PFSK-1 (cell line): ENCODE measurements around the gene BAIAP2L1.

Source experiments
- FOXP2 ChIP-seq: optimal IDR thresholded peaks from 2 replicates; pipeline ENCODE3; 2011; ENCODE audit warnings: borderline replicate concordance, control low read depth, inconsistent platforms; ENCODE audit not compliant: insufficient read depth; ENCODE audit errors: extremely low read length, extremely low read depth
- POLR2AphosphoS5 ChIP-seq: IDR thresholded peaks from 2 replicates; pipeline ENCODE4 v1.6.1; 2012; ENCODE audit warnings: low read depth, mild to moderate bottlenecking, control low read depth, low read length, moderate library complexity
- SIN3A ChIP-seq: IDR thresholded peaks from 2 replicates; pipeline ENCODE4 v1.6.1; 2012; ENCODE audit warnings: mild to moderate bottlenecking, low read length, moderate library complexity, borderline replicate concordance; ENCODE audit not compliant: insufficient read depth
- TAF1 ChIP-seq: IDR thresholded peaks from 2 replicates; pipeline ENCODE4 v1.6.1; 2012; ENCODE audit warnings: low read length, control low read depth, borderline replicate concordance; ENCODE audit not compliant: insufficient read depth
- TF ChIP-seq, protein P1 (sequence below), 2 experiments: IDR thresholded peaks; 2 replicates each; pipeline versions ENCODE4 v1.6.1 to v1.8.0; 2011 to 2012; ENCODE audit warnings: low read depth in 2 of 2, low read length in 2 of 2, control low read depth in 1 of 2, inconsistent platforms in 1 of 2, mild to moderate bottlenecking in 1 of 2, moderate library complexity in 1 of 2; ENCODE audit not compliant: insufficient read depth in 1 of 2

Gene BAIAP2L1

DNA sequence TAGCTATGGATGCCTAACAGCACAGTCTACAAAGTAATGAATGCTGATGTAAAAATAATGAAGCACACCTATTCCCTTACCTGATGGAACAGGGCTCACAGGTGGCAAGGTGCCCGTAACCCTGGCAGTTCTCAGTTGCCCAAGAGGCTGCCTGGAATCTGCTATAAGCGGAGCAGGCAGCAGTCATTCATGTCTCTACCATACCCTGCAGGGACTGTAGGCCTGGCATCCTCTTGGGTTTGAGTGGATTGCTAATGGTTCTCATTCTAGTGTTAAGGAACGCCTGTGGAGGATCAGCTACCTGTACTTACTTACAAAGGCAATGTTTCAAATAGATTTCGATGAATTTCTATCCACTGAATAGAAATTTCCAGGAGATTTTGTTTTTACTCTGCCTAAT is 38.4 kb downstream of the BAIAP2L1 start:
- TF ChIP-seq, protein P1, sequence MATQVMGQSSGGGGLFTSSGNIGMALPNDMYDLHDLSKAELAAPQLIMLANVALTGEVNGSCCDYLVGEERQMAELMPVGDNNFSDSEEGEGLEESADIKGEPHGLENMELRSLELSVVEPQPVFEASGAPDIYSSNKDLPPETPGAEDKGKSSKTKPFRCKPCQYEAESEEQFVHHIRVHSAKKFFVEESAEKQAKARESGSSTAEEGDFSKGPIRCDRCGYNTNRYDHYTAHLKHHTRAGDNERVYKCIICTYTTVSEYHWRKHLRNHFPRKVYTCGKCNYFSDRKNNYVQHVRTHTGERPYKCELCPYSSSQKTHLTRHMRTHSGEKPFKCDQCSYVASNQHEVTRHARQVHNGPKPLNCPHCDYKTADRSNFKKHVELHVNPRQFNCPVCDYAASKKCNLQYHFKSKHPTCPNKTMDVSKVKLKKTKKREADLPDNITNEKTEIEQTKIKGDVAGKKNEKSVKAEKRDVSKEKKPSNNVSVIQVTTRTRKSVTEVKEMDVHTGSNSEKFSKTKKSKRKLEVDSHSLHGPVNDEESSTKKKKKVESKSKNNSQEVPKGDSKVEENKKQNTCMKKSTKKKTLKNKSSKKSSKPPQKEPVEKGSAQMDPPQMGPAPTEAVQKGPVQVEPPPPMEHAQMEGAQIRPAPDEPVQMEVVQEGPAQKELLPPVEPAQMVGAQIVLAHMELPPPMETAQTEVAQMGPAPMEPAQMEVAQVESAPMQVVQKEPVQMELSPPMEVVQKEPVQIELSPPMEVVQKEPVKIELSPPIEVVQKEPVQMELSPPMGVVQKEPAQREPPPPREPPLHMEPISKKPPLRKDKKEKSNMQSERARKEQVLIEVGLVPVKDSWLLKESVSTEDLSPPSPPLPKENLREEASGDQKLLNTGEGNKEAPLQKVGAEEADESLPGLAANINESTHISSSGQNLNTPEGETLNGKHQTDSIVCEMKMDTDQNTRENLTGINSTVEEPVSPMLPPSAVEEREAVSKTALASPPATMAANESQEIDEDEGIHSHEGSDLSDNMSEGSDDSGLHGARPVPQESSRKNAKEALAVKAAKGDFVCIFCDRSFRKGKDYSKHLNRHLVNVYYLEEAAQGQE (IDR thresholded peaks at IDR 0.05; ENCODE audit: insufficient read depth in 1 of 2, low read depth in 2 of 2, low read length in 2 of 2), result no peak
- TF ChIP-seq SIN3A, result no peak
- TF ChIP-seq FOXP2, result no peak
- no peak for TF ChIP-seq TAF1
- TF ChIP-seq POLR2AphosphoS5, result no peak

DNA sequence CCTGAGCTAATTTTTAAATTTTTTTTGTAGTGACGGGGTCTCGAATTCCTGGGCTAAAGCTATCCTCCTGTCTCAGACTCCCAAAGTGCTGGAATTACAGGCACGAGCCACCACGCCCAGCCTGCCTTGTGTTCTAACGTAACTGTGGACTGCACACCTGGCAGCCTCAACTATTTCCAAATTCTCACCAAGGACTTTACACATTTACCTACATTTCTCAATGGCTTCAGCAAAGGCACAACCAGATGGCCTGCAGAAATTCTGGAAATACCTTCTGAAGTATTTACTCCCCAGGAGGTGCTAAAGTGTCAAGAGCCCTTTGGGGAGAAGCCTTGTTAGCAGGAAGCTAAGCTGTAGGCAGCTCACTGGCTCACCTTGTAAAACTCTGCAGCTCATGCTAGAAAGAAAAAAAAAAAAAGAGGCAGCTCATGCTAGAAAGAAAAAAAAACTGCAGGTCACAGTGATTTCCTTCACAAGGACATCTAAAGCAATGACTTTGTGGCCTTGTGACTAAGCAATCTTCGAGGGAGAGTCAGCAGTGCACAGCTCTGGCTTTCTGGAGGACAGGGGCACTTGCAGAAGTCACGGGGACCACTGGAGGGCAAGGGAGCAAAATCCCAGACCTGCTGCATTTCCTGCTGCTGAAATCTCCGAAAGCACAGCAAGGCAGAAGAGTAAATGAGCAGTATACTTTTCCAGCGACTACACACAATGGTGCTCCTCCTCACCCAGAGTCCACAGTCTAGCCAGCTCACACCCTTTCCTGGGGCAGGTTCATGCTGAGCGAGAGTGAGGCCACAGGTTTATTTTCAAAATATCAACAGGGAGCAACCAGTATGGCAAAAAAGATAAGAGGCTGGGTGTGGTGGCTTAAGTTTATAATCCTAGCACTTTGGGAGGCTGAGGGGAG is 40.4 kb downstream of the BAIAP2L1 start:
- TF ChIP-seq, protein P1 (IDR thresholded peaks at IDR 0.05; ENCODE audit: insufficient read depth in 1 of 2, low read depth in 2 of 2, low read length in 2 of 2), result no peak
- TF ChIP-seq POLR2AphosphoS5 (no peak), FOXP2 (no peak), SIN3A (no peak), TAF1 (no peak)

DNA sequence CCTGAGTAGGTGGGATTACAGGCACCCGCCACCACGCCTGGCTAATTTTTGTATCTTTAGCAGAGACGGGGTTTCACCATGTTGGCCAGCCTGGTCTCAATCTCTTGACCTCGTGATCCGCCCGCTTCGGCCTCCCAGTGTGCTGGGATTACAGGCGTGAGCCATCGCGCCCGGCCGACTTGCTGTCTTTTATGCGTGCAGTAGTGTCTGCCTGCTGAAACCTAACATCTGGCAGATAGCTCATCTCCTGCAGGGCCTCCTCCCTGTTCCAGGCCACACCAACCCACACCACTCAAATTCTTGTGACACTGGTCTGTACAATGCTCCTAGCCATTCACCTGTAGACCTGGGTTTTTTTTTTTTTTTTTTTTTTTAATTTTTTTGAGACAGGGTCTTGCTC is 41.5 kb downstream of the BAIAP2L1 start:
- TF ChIP-seq FOXP2 (no peak), SIN3A (no peak), TAF1 (no peak), POLR2AphosphoS5 (no peak)
- TF ChIP-seq, protein P1 (IDR thresholded peaks at IDR 0.05; ENCODE audit: insufficient read depth in 1 of 2, low read depth in 2 of 2, low read length in 2 of 2), result no peak

DNA sequence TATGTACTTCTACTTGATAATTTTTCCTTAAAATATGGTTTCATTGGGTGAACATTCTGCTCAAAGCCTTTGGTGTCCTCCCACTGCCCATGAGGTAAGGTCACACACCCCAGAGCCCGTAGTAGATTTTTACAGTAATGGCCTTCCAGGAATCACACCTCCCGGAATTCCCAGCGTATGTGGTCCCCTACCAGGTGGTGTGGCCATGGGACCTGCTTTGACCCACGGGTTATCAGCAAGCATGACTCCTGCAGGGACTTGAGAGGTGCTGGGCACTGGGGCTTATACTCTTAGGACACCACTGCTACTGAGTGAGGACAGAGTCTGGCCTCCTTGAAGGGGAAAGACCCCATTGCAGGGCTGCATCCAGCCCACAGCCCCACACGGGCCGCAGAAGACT is 42.2 kb downstream of the BAIAP2L1 start:
- TF ChIP-seq SIN3A (no peak), TAF1 (no peak)
- TF ChIP-seq, protein P1 (IDR thresholded peaks at IDR 0.05; ENCODE audit: insufficient read depth in 1 of 2, low read depth in 2 of 2, low read length in 2 of 2), result no peak
